HG03095 (cell line): ENCODE data around the gene INSRR.

Experiments used
- ATAC-seq: cut with Tn5 transposase; IDR thresholded peaks from one replicate; pipeline ENCODE4 v1.9.1; 2021; ENCODE audit warnings: moderate library complexity; ENCODE audit not compliant: unreplicated experiment

The INSRR gene

GRCh38 chr1:156876281-156876680 lies 17.4 kb upstream of the INSRR start:
- ATAC-seq = no peak

- ATAC-seq = no peak
Observed at GRCh38 chr1:156875341-156875615, 16.4 kb upstream of the INSRR start.

GRCh38 chr1:156874572-156875340 lies 15.8 kb upstream of the INSRR start:
- ATAC-seq = no peak

- ATAC-seq = no peak
Observed at GRCh38 chr1:156874142-156874541, 15.2 kb upstream of the INSRR start.

- no peak for ATAC-seq
Observed at GRCh38 chr1:156873659-156874058, 14.7 kb upstream of the INSRR start.

GRCh38 chr1:156869455-156869854 lies 10.5 kb upstream of the INSRR start:
- ATAC-seq = no peak

- no peak for ATAC-seq
Observed at GRCh38 chr1:156868341-156868740, 9.4 kb upstream of the INSRR start.

GRCh38 chr1:156866249-156866909 lies 7.5 kb upstream of the INSRR start:
- ATAC-seq = no peak

GRCh38 chr1:156865865-156866248 lies 6.9 kb upstream of the INSRR start:
- no peak for ATAC-seq

- no peak for ATAC-seq
Observed at GRCh38 chr1:156865258-156865657, 6.3 kb upstream of the INSRR start.

- no peak for ATAC-seq
Observed at GRCh38 chr1:156864796-156865195, 5.9 kb upstream of the INSRR start.

- ATAC-seq = no peak
Observed at GRCh38 chr1:156863631-156864030, 4.7 kb upstream of the INSRR start.

GRCh38 chr1:156862997-156863599 lies 4.2 kb upstream of the INSRR start:
- no peak for ATAC-seq

GRCh38 chr1:156862584-156862983 lies 3.7 kb upstream of the INSRR start:
- ATAC-seq = no peak

- no peak for ATAC-seq
Observed at GRCh38 chr1:156860628-156861423, 1.9 kb upstream of the INSRR start, which contains the start of gene NTRK1. TSS of gene NTRK1 (plus strand) at chr1:156860865. CDS start at chr1:156860935, 70 bp downstream.

GRCh38 chr1:156860113-156860627 lies 1.3 kb upstream of the INSRR start:
- ATAC-seq = no peak

GRCh38 chr1:156859523-156860112 lies 701 bp upstream of the INSRR start:
- ATAC-seq = no peak

GRCh38 chr1:156858555-156858956 lies 361 bp downstream of the INSRR start:
- no peak for ATAC-seq

GRCh38 chr1:156857532-156857931 lies 1.4 kb downstream of the INSRR start:
- ATAC-seq = no peak

- ATAC-seq = no peak
Observed at GRCh38 chr1:156856282-156856785, 2.6 kb downstream of the INSRR start.

GRCh38 chr1:156854634-156855033 lies 4.3 kb downstream of the INSRR start:
- no peak for ATAC-seq
